ENCODE results near the gene SRGN. TPM values are rescaled to one million over a fixed set of nuclear protein-coding genes. Genes with fewer than 3 reads are reported as not detected.
A peak's percentile ranks its signal among the peaks of the same experiment; 100 is the strongest.

SRGN gene
- total and polyA plus RNA-seq, 7 experiments from 2014 or later: 66.6 to 748 (median 118) TPM

- Histone ChIP-seq H3K4me1 (ENCODE audit: control insufficient read depth in 2 of 2, insufficient read depth in 2 of 2, low read length in 2 of 2) (peaks cover 25 to 38% of the 10 kb centered on the region in 2 donors), H3K36me3 (ENCODE audit: control insufficient read depth in 2 of 3, insufficient read depth in 3 of 3, low read length in 3 of 3) (no peaks in the 10 kb centered on the region), H3K4me3 (ENCODE audit: low read length) (no peak overlapping the region), H3K27ac (ENCODE audit: low read depth, low read length) (no peak overlapping the region), H3K9me3 (ENCODE audit: control insufficient read depth in 2 of 3, low read length in 3 of 3) (no peaks in the 10 kb centered on the region), H3K27me3 (ENCODE audit: control insufficient read depth in 2 of 2, insufficient read depth in 2 of 2, low read length in 2 of 2) (no peaks in the 10 kb centered on the region)
- Mint-ChIP-seq H3K4me3 (peak overlapping the region in 1 of 10 donors; percentile 51), H3K36me3 (peaks cover 0 to 3% (median 0%) of the 10 kb centered on the region in 5 donors), H3K4me1 (peaks cover 38 to 60% (median 43%) of the 10 kb centered on the region in 7 donors), H3K27me3 (no peaks in the 10 kb centered on the region), H3K9me3 (no peaks in the 10 kb centered on the region), H3K27ac (no peak overlapping the region)
- POLR2A ChIA-PET: interaction anchor here (1.0 kb wide), 1 partner anchor 27 kb away, joined by 5 read pairs; no protein-coding TSS in a partner anchor
- DNase-seq: no peak
- intact Hi-C loops (cut with micrococcal nuclease): loop anchor here in 1 of 2 donors (2.0 kb wide), 1 partner anchor 15 kb away; no protein-coding TSS in a partner anchor
- CTCF ChIA-PET: interaction anchor here (0.5 to 1.2 kb wide), 5 partner anchors 15 to 271 kb away, joined by 3 to 5 read pairs (median 4); no protein-coding TSS in a partner anchor
- no peak for ATAC-seq
Measured at GRCh38 chr10:69060127-69060798, 27.6 kb upstream of the SRGN start.

- Histone ChIP-seq H3K9me3 (ENCODE audit: control insufficient read depth in 2 of 3, low read length in 3 of 3) (no peaks in the 10 kb centered on the region), H3K27ac (ENCODE audit: low read depth, low read length) (peak overlapping the region; percentile 50), H3K27me3 (ENCODE audit: control insufficient read depth in 2 of 2, insufficient read depth in 2 of 2, low read length in 2 of 2) (no peaks in the 10 kb centered on the region), H3K36me3 (ENCODE audit: control insufficient read depth in 2 of 3, insufficient read depth in 3 of 3, low read length in 3 of 3) (no peaks in the 10 kb centered on the region), H3K4me3 (ENCODE audit: low read length) (peak overlapping the region; percentile 15), H3K4me1 (ENCODE audit: control insufficient read depth in 2 of 2, insufficient read depth in 2 of 2, low read length in 2 of 2) (peaks cover 25% of the 10 kb centered on the region in 2 donors)
- Mint-ChIP-seq H3K27ac (peak overlapping the region; percentile 70 to 96 (median 90)), H3K4me3 (peak overlapping the region; percentile 73 to 90 (median 83)), H3K36me3 (peaks cover 0 to 6% (median 0%) of the 10 kb centered on the region in 5 donors), H3K4me1 (peaks cover 33 to 60% (median 38%) of the 10 kb centered on the region in 7 donors), H3K9me3 (no peaks in the 10 kb centered on the region), H3K27me3 (no peaks in the 10 kb centered on the region)
- intact Hi-C loops (cut with micrococcal nuclease): loop anchor here (1.0 to 2.0 kb wide), 3 partner anchors 17 to 32 kb away; partner anchors contain the start of gene SRGN (in 1 of the 2)
- POLR2A ChIA-PET: interaction anchor here (0.6 to 1.6 kb wide), 7 partner anchors 16 to 29 kb away, joined by 3 to 7 read pairs (median 4); partner anchors contain the start of gene SRGN
- ATAC-seq: peak; percentile 72
- DNase-seq: peak in 7 of 9 donors; percentile 17 to 52 (median 50)
- CTCF ChIA-PET: interaction anchor here (0.6 to 1.2 kb wide), 4 partner anchors 16 to 64 kb away, joined by 3 to 5 read pairs (median 4); no protein-coding TSS in a partner anchor
Measured at GRCh38 chr10:69061305-69062161, 26.4 kb upstream of the SRGN start.

GRCh38 chr10:69062901-69063300, 25.0 kb upstream of the SRGN start:
- Histone ChIP-seq H3K9me3 (ENCODE audit: control insufficient read depth in 2 of 3, low read length in 3 of 3) (no peaks in the 10 kb centered on the region), H3K4me1 (ENCODE audit: control insufficient read depth in 2 of 2, insufficient read depth in 2 of 2, low read length in 2 of 2) (peaks cover 12 to 13% of the 10 kb centered on the region in 2 donors), H3K27me3 (ENCODE audit: control insufficient read depth in 2 of 2, insufficient read depth in 2 of 2, low read length in 2 of 2) (no peaks in the 10 kb centered on the region), H3K36me3 (ENCODE audit: control insufficient read depth in 2 of 3, insufficient read depth in 3 of 3, low read length in 3 of 3) (no peaks in the 10 kb centered on the region), H3K4me3 (ENCODE audit: low read length) (no peak overlapping the region), H3K27ac (ENCODE audit: low read depth, low read length) (no peak overlapping the region)
- Mint-ChIP-seq H3K9me3 (no peaks in the 10 kb centered on the region), H3K4me1 (peaks cover 19 to 46% (median 24%) of the 10 kb centered on the region in 7 donors), H3K27ac (peak overlapping the region in 4 of 9 donors; percentile 4 to 28 (median 15)), H3K27me3 (no peaks in the 10 kb centered on the region), H3K4me3 (no peak overlapping the region), H3K36me3 (peaks cover 0 to 6% (median 0%) of the 10 kb centered on the region in 5 donors)
- DNase-seq (no peak), ATAC-seq (no peak)
- intact Hi-C loops (cut with micrococcal nuclease): no loop called here
- ChIA-PET CTCF (interaction anchor here (1.1 kb wide), 1 partner anchor 25 kb away, joined by 3 read pairs; the partner anchor contains the start of gene SRGN), POLR2A (interaction anchor here (1.0 to 1.6 kb wide), 4 partner anchors 17 to 28 kb away, joined by 3 to 7 read pairs (median 4); partner anchors contain the start of gene SRGN)

GRCh38 chr10:69064762-69065328, 23.1 kb upstream of the SRGN start:
- H3K4me3 ChIP-seq (ENCODE audit: low read length): no peak overlapping the region
- peak overlapping the region in 2 of 9 donors; percentile 29 to 82 for H3K27ac Mint-ChIP-seq
- intact Hi-C loops (cut with micrococcal nuclease): loop anchor here in 1 of 2 donors (2.0 kb wide), 1 partner anchor 24 kb away; the partner anchor contains the start of gene SRGN

GRCh38 chr10:69065406-69066361, 22.2 kb upstream of the SRGN start:
- DNase-seq (peak in 1 of 9 donors; percentile 80), ATAC-seq (peak; percentile 64)
- intact Hi-C loops (cut with micrococcal nuclease): loop anchor here in 1 of 2 donors (1.0 to 2.0 kb wide), 2 partner anchors 20 to 23 kb away; partner anchors contain the start of gene SRGN
- no peak overlapping the region for H3K27ac ChIP-seq (ENCODE audit: low read depth, low read length)
- Mint-ChIP-seq H3K4me1 (peaks cover 13 to 41% (median 20%) of the 10 kb centered on the region in 7 donors), H3K36me3 (peaks cover 0 to 3% (median 0%) of the 10 kb centered on the region in 5 donors), H3K27me3 (no peaks in the 10 kb centered on the region), H3K4me3 (peak overlapping the region in 1 of 10 donors; percentile 44), H3K9me3 (no peaks in the 10 kb centered on the region), H3K27ac (peak overlapping the region in 4 of 9 donors; percentile 29 to 84 (median 81))
- H3K4me3 ChIP-seq (ENCODE audit: low read length): no peak overlapping the region
- peaks cover 12 to 13% of the 10 kb centered on the region in 2 donors for H3K4me1 ChIP-seq (ENCODE audit: control insufficient read depth in 2 of 2, insufficient read depth in 2 of 2, low read length in 2 of 2)
- H3K27me3 ChIP-seq (ENCODE audit: control insufficient read depth in 2 of 2, insufficient read depth in 2 of 2, low read length in 2 of 2): no peaks in the 10 kb centered on the region
- H3K9me3 ChIP-seq (ENCODE audit: control insufficient read depth in 2 of 3, low read length in 3 of 3): no peaks in the 10 kb centered on the region
- ChIA-PET POLR2A (interaction anchor here (0.7 to 1.5 kb wide), 4 partner anchors 9 to 50 kb away, joined by 3 to 4 read pairs (median 3); no protein-coding TSS in a partner anchor), CTCF (interaction anchor here (1.7 kb wide), 1 partner anchor 60 kb away, joined by 8 read pairs; no protein-coding TSS in a partner anchor)
- no peaks in the 10 kb centered on the region for H3K36me3 ChIP-seq (ENCODE audit: control insufficient read depth in 2 of 3, insufficient read depth in 3 of 3, low read length in 3 of 3)

More at GRCh38 chr10:69064762-69065328, 23.1 kb upstream of the SRGN start:
- Histone ChIP-seq H3K36me3 (ENCODE audit: control insufficient read depth in 2 of 3, insufficient read depth in 3 of 3, low read length in 3 of 3) (no peaks in the 10 kb centered on the region), H3K9me3 (ENCODE audit: control insufficient read depth in 2 of 3, low read length in 3 of 3) (no peaks in the 10 kb centered on the region), H3K4me1 (ENCODE audit: control insufficient read depth in 2 of 2, insufficient read depth in 2 of 2, low read length in 2 of 2) (peaks cover 12 to 13% of the 10 kb centered on the region in 2 donors), H3K27me3 (ENCODE audit: control insufficient read depth in 2 of 2, insufficient read depth in 2 of 2, low read length in 2 of 2) (no peaks in the 10 kb centered on the region), H3K27ac (ENCODE audit: low read depth, low read length) (no peak overlapping the region)
- POLR2A ChIA-PET: interaction anchor here (0.7 to 1.5 kb wide), 5 partner anchors 8 to 50 kb away, joined by 3 to 4 read pairs (median 3); no protein-coding TSS in a partner anchor
- DNase-seq (no peak), ATAC-seq (no peak)
- Mint-ChIP-seq H3K4me3 (no peak overlapping the region), H3K27me3 (no peaks in the 10 kb centered on the region), H3K4me1 (peaks cover 13 to 41% (median 20%) of the 10 kb centered on the region in 7 donors), H3K9me3 (no peaks in the 10 kb centered on the region), H3K36me3 (peaks cover 0 to 3% (median 0%) of the 10 kb centered on the region in 5 donors)
- CTCF ChIA-PET: interaction anchor here (1.7 kb wide), 1 partner anchor 59 kb away, joined by 8 read pairs; no protein-coding TSS in a partner anchor

All from naive thymus-derived CD4-positive, alpha-beta T cell (primary cell).